Activated CD8-positive, alpha-beta T cell treated with anti-CD3 and anti-CD28 coated beads, Interleukin-2, amount 10 ng/mL, durations not matched to agents 7 days and 5 days (primary cell): ENCODE results near the gene BTF3. TPM values are rescaled to one million over a fixed set of nuclear protein-coding genes. Genes with fewer than 3 reads are reported as not detected.

Source experiments
- ATAC-seq: fragments of 150-1000 bp; cut with Tn5 transposase; one replicate; pipeline ENCODE4 v1.10.0; 2021; ENCODE audit warnings: moderate library complexity
- CTCF ChIA-PET: fragments of 350-600 bp; sonication (Branson Sonifier 250); formaldehyde crosslinking; loops from one replicate; lab custom pipeline; 2021; ENCODE audit warnings: antibody characterized with exemption; lab: Charles Lee
- POLR2A ChIA-PET: fragments of 350-600 bp; sonication (Branson Sonifier 250); formaldehyde crosslinking; loops from one replicate; lab custom pipeline; 2021; ENCODE audit warnings: antibody characterized with exemption; lab: Charles Lee
- DNase-seq: peaks from one replicate; pipeline ENCODE4 v3.0.0-alpha.2; 2020
- H3K27ac Mint-ChIP-seq: one replicate; pipeline ENCODE4 v1.8.0; 2021; ENCODE audit warnings: mild to moderate bottlenecking, mixed read lengths
- H3K27me3 Mint-ChIP-seq: one replicate; pipeline ENCODE4 v1.8.0; 2021; ENCODE audit warnings: low read depth, mixed read lengths
- H3K36me3 Mint-ChIP-seq: one replicate; pipeline ENCODE4 v1.8.0; 2021; ENCODE audit warnings: low read depth, mixed read lengths
- H3K4me1 Mint-ChIP-seq: one replicate; pipeline ENCODE4 v1.8.0; 2021; ENCODE audit warnings: low read depth, mixed read lengths
- H3K4me3 Mint-ChIP-seq: one replicate; pipeline ENCODE4 v1.8.0; 2021; ENCODE audit warnings: mild to moderate bottlenecking, mixed read lengths
- H3K9me3 Mint-ChIP-seq: one replicate; pipeline ENCODE4 v1.8.0; 2022; ENCODE audit warnings: mixed read lengths; ENCODE audit not compliant: insufficient read depth
- total RNA-seq, 2 experiments: library from RNA; stranded (reverse); gene quantifications; one replicate each; pipeline ENCODE4 v1.2.3, GENCODE V29; 2021

Gene BTF3
- total RNA-seq, 2 experiments from 2014 or later, result 737 to 768 TPM

GRCh38 chr5:73545403-73545779 is 47.1 kb downstream of the BTF3 start:
- POLR2A ChIA-PET, result no interaction called here
- H3K4me1 Mint-ChIP-seq, result no peaks in the 10 kb centered on the region
- H3K9me3 Mint-ChIP-seq, result no peaks in the 10 kb centered on the region
- no peak overlapping the region for H3K27ac Mint-ChIP-seq
- peaks cover 22% of the 10 kb centered on the region for H3K27me3 Mint-ChIP-seq
- no peak overlapping the region for H3K4me3 Mint-ChIP-seq
- CTCF ChIA-PET, result no interaction called here
- DNase-seq (no peak), ATAC-seq (no peak)
- H3K36me3 Mint-ChIP-seq, result no peaks in the 10 kb centered on the region

DNA sequence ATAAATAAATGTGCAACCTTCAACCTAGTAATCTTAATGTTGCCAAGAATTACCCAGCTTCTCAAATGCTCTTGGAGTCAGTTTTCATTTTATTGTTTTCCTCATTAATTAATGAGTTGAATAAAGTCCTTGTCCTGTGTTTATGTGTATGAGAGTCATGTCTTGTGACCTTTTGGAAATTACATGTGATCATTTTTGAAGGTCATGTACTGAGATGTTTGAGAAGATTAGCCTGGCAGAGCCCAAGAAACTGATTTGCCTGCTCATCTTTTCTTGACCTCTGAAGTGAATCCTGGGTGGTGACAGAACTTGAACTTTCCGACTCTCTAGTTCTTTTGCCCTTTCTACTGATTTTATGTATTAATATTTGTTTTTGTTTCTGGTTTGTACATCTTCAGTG is 51.8 kb downstream of the BTF3 start:
- DNase-seq (no peak), ATAC-seq (no peak)
- POLR2A ChIA-PET, result no interaction called here
- CTCF ChIA-PET, result interaction anchor here (1.3 kb wide), 1 partner anchor 13 kb away, joined by 3 read pairs; no protein-coding TSS in a partner anchor
- Mint-ChIP-seq H3K9me3 (no peaks in the 10 kb centered on the region), H3K27ac (no peak overlapping the region), H3K4me3 (no peak overlapping the region), H3K27me3 (peaks cover 8% of the 10 kb centered on the region), H3K4me1 (no peaks in the 10 kb centered on the region), H3K36me3 (peaks cover 7% of the 10 kb centered on the region)

GRCh38 chr5:73552642-73553041 is 54.4 kb downstream of the BTF3 start:
- ChIA-PET CTCF (interaction anchor here (1.1 kb wide), 1 partner anchor 15 kb away, joined by 4 read pairs; no protein-coding TSS in a partner anchor), POLR2A (no interaction called here)
- DNase-seq, result no peak
- no peaks in the 10 kb centered on the region for H3K4me1 Mint-ChIP-seq
- no peak overlapping the region for H3K27ac Mint-ChIP-seq
- no peak for ATAC-seq
- H3K9me3 Mint-ChIP-seq, result no peaks in the 10 kb centered on the region
- H3K27me3 Mint-ChIP-seq, result peaks cover 3% of the 10 kb centered on the region
- H3K4me3 Mint-ChIP-seq, result no peak overlapping the region
- peaks cover 7% of the 10 kb centered on the region for H3K36me3 Mint-ChIP-seq

Other genes starting within 250 kb of the BTF3 start
- gene FOXD1, start 49.7 kb upstream of the BTF3 start, total RNA-seq, result under 1 TPM in 1 of 2 experiments, not detected in 1; 0.13 TPM
- gene ANKRA2, start 67.2 kb downstream of the BTF3 start, total RNA-seq, result 10 to 100 TPM; 12.4 to 13.4 TPM
- 10 to 100 TPM; 22.9 to 23.8 TPM for gene UTP15, start 67.3 kb downstream of the BTF3 start, total RNA-seq
- gene ARHGEF28, start 127.8 kb downstream of the BTF3 start, total RNA-seq, result not detected